K562 (cell line): Measurements from ENCODE around the gene LACC1. TPM values are rescaled to one million over a fixed set of nuclear protein-coding genes. Genes with fewer than 3 reads are reported as not detected.
A peak's percentile ranks its signal among the peaks of the same experiment; 100 is the strongest.

Experiments
- ATAC-seq: fragments of 200-7000 bp; cut with Tn5 transposase; 3 replicates; pipeline ENCODE4 v1.9.1; 2020; ENCODE audit warnings: moderate library complexity
- BruUV-seq: library from RNA; stranded (reverse); fragments of 400-500 nt; replicated peaks from 2 replicates; lab custom pipeline; 2021; lab: Mats Ljungman, UMichigan
- CTCF ChIA-PET: fragments of 300-600 bp; formaldehyde crosslinking; extraction: SDS; loops from one replicate; lab custom pipeline; 2021; ENCODE audit warnings: low intra/inter-chr PET ratio; lab: Yijun Ruan, JAX
- POLR2A ChIA-PET: fragments of 300-600, 350-650 bp; sonication (Branson Sonifier 250); formaldehyde crosslinking; extraction: SDS; loops from one replicate; lab custom pipeline; 2021; ENCODE audit warnings: antibody characterized with exemption, inconsistent platforms; lab: Yijun Ruan, JAX
- DNase-seq, 4 experiments: peaks; one replicate each; pipeline versions ENCODE4 v3.0.0 to v3.0.0-alpha.2; 2011 to 2018; ENCODE audit warnings: low spot score in 3 of 4, mixed read lengths in 3 of 4; ENCODE audit errors: extremely low read depth in 1 of 4
- FAIRE-seq: peaks from 2 replicates; lab custom pipeline; 2011; peaks lifted over from hg19 to GRCh38; lab: Jason Lieb, UNC
- H2AFZ ChIP-seq: 2 replicates; pipeline ENCODE4 v1.6.0; 2011; ENCODE audit warnings: low read depth, low read length, control low read depth, inconsistent platforms
- H3K27ac ChIP-seq: fragments of 200-600 bp; 3 replicates; pipeline ENCODE4 v1.8.0; 2011; ENCODE audit warnings: low read depth, mild to moderate bottlenecking, control low read depth, inconsistent platforms, low read length, moderate library complexity, mixed read lengths; ENCODE audit errors: extremely low read depth
- H3K27me3 ChIP-seq, 2 experiments: fragments of 300-600 bp in 1 of 2; 2 replicates in 1 of 2; 3 replicates in 1 of 2; pipeline versions ENCODE4 v1.6.0 to v1.8.0; 2011; ENCODE audit warnings: inconsistent platforms in 2 of 2, low read length in 2 of 2, mild to moderate bottlenecking in 1 of 2, mixed read lengths in 1 of 2, moderate library complexity in 1 of 2; ENCODE audit not compliant: control insufficient read depth in 2 of 2, insufficient read depth in 2 of 2
- H3K36me3 ChIP-seq: fragments of 300-600 bp; 3 replicates; pipeline ENCODE4 v1.8.0; 2011; ENCODE audit warnings: mild to moderate bottlenecking, low read length, inconsistent platforms; ENCODE audit not compliant: control insufficient read depth, insufficient read depth
- H3K4me1 ChIP-seq, 2 experiments: fragments of 200-600 bp in 1 of 2; replicated peaks in 1 of 2; 2 replicates in 1 of 2; 3 replicates in 1 of 2; pipeline versions ENCODE4 v1.5.1 to v1.8.0; 2011; ENCODE audit warnings: inconsistent platforms in 2 of 2, low read length in 2 of 2, mild to moderate bottlenecking in 1 of 2, mixed read lengths in 1 of 2, moderate library complexity in 1 of 2; ENCODE audit not compliant: control insufficient read depth in 2 of 2, insufficient read depth in 2 of 2
- H3K4me2 ChIP-seq: 2 replicates; pipeline ENCODE4 v1.6.1; 2011; ENCODE audit warnings: low read length, control low read depth, inconsistent platforms, mixed read lengths; ENCODE audit not compliant: insufficient read depth
- H3K4me3 ChIP-seq: fragments of 200-600 bp; sonication (generic), shearing (Covaris generic); 2 replicates; pipeline ENCODE4 v1.5.1; 2016; ENCODE audit warnings: control low read depth, inconsistent platforms
- H3K79me2 ChIP-seq: fragments of 200-600 bp; 3 replicates; pipeline ENCODE4 v1.8.0; 2011; ENCODE audit warnings: low read length, inconsistent platforms; ENCODE audit not compliant: control insufficient read depth, insufficient read depth
- H3K9ac ChIP-seq, 2 experiments: 2 replicates each; pipeline versions ENCODE4 v1.6.0 to v1.6.1; 2011; ENCODE audit warnings: low read depth in 2 of 2, low read length in 2 of 2, control low read depth in 1 of 2, inconsistent platforms in 1 of 2, mild to moderate bottlenecking in 1 of 2, mixed read lengths in 1 of 2; ENCODE audit not compliant: insufficient read depth in 1 of 2
- H3K9me1 ChIP-seq: one replicate; pipeline ENCODE4 v1.6.0; 2011; ENCODE audit warnings: inconsistent platforms, mild to moderate bottlenecking, low read length, moderate library complexity; ENCODE audit not compliant: control insufficient read depth, insufficient read depth
- H3K9me3 ChIP-seq: replicated peaks from 2 replicates; pipeline ENCODE4 v1.5.1; 2011; ENCODE audit warnings: low read depth, low read length, inconsistent platforms; ENCODE audit not compliant: control insufficient read depth, insufficient read depth
- H4K20me1 ChIP-seq: replicated peaks from 2 replicates; pipeline ENCODE4 v1.6.1; 2011; ENCODE audit warnings: low read length, inconsistent platforms, mixed read lengths; ENCODE audit not compliant: control insufficient read depth, insufficient read depth
- CHD1 ChIP-seq: fragments of 200-600 bp; sonication (generic); IDR thresholded peaks from one replicate; pipeline ENCODE4 v1.6.1; 2012; ENCODE audit warnings: mild to moderate bottlenecking, moderate library complexity, low read length, inconsistent platforms
- WGBS: fragments of 100-300 bp; shearing (Covaris generic); methylation state at CpG from one replicate; pipeline ENCODE4 v1.1.6; 2016; ENCODE audit warnings: low coverage, mixed read lengths; ENCODE audit not compliant: insufficient coverage; ENCODE audit errors: missing lambda C conversion rate; 5-methylcytosine and 5-hydroxymethylcytosine counted together
- in situ Hi-C: fragments of 300-500 bp; cut with MboI; formaldehyde crosslinking; loops from 4 replicates; pipeline ENCODE4 v1.15.0; 2018; ENCODE audit warnings: inconsistent platforms, mixed read lengths
- intact Hi-C: fragments of 100-400 bp; cut with micrococcal nuclease; formaldehyde crosslinking; loops from 2 replicates; pipeline ENCODE4 v1.14.2; 2022
- polyA plus RNA-seq, 8 experiments: library from polyadenylated mRNA; depleted of rRNA in 4 of 8; stranded (reverse) in 5 of 8; unstranded in 3 of 8; fragments of >200 nt; fragmentation: Nextera tagmentation in 2 of 8; fragmentation: Illumina TruSeq in 1 of 8; extraction: Ambion mirVana in 2 of 8; extraction: Trizol in 1 of 8; gene quantifications; 2 replicates each; pipeline versions ENCODE4 v1.2.1 to v1.2.3, GENCODE V29; 2011 to 2014; ENCODE audit warnings: inconsistent platforms in 1 of 8, missing spikeins in 1 of 8
- total RNA-seq, 7 experiments: library from RNA; depleted of rRNA in 6 of 7; stranded (reverse); fragments of >200 nt in 6 of 7; fragmentation: Illumina TruSeq in 2 of 7; extraction: Trizol in 2 of 7; gene quantifications; 2 replicates each; pipeline versions ENCODE4 v1.2.1 to v1.2.3, GENCODE V29; 2011 to 2021; ENCODE audit warnings: low replicate concordance in 1 of 7
- TF ChIP-seq, protein P1 (sequence below), 2 experiments: IDR thresholded peaks; 2 replicates each; pipeline ENCODE4 v1.6.1; 2011; ENCODE audit warnings: borderline replicate concordance in 1 of 2, control low read depth in 1 of 2, low read depth in 1 of 2, low read length in 1 of 2, mild to moderate bottlenecking in 1 of 2, mixed read lengths in 1 of 2, moderate library complexity in 1 of 2; ENCODE audit not compliant: insufficient read depth in 1 of 2, insufficient read length in 1 of 2, poor library complexity in 1 of 2, severe bottlenecking in 1 of 2; ENCODE audit errors: extremely low read depth in 1 of 2

LACC1 gene
- total and polyA plus RNA-seq, 9 of the 15 experiments (the other 6 are each of a cell fraction or from before 2014, with no cell fraction given) = 0.24 TPM; not detected in 8

DNA sequence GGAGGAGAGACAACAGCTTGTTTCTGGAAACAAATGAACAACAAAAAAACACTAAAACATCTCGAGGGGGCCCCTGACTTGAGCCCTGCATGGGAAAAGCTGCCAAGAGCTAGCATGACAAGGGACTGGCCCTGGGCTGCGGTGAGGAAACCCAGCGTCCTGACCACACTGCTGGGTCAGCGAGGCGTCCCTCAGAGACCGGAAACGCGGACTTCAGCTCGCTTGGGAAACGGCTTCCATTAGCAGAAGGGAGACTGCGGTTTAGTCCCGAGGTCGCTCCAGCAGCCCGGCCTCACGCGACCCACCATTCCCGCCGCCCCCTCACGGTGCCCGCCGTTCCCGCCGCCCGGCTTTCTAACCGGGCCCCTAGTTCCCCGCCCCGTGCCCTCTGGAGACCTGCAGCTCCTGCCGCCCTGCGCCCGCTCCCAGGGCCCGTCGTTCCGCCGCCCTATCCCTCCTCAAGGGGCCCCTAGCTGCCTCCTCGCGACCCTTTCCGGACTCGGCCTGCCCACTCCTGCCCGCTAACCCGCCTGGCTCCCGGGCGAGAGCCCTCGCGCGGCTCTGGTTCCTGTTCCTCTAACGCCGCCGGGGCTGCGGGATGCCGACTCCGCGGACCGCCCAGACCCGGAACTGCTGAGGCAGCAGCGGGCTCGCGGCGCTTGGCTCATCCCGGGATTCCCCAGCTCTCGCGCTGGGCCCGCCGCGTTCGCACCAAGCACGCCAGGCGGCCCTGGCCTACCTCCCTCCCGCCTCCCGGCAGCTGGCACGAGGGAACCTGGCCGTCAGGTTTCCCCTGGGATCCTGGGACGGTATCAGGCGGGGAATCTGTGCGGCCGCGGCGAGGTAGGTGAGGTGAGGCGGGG lies 581 bp upstream of the LACC1 start, which contains the start of gene CCDC122:
Gene CCDC122, minus strand, starts transcription at position 849 of the 863 bp plus-strand sequence. CDS start 10,364 bp downstream, outside the sequence.
- Histone ChIP-seq H2AFZ (no peak within 1 kb of the TSS), H3K9ac (no peak within 1 kb of the TSS), H3K36me3 (no peaks in the 10 kb centered on the region), H3K79me2 (no peaks in the 10 kb centered on the region), H3K27me3 (no peaks in the 10 kb centered on the region), H3K4me2 (no peak within 1 kb of the TSS), H3K4me3 (no peak within 1 kb of the TSS), H3K9me1 (no peaks in the 10 kb centered on the region), H4K20me1 (no peaks in the 10 kb centered on the region), H3K9me3 (no peaks in the 10 kb centered on the region), H3K4me1 (no peaks in the 10 kb centered on the region; a peak in 1 of 5 replicates), H3K27ac (no peak within 1 kb of the TSS)
- CTCF ChIA-PET = no interaction called here
- WGBS = 29% methylated on average over 29 of the region's 78 CpGs
- in situ Hi-C loops = no loop called here
- FAIRE-seq (no peak), DNase-seq (no peak), ATAC-seq (no peak)
- no TSS peak for BruUV-seq
- POLR2A ChIA-PET = no interaction called here
- TF ChIP-seq, protein P1, sequence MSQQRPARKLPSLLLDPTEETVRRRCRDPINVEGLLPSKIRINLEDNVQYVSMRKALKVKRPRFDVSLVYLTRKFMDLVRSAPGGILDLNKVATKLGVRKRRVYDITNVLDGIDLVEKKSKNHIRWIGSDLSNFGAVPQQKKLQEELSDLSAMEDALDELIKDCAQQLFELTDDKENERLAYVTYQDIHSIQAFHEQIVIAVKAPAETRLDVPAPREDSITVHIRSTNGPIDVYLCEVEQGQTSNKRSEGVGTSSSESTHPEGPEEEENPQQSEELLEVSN (IDR thresholded peaks at IDR 0.05; ENCODE audit: borderline replicate concordance in 1 of 2, extremely low read depth in 1 of 2, insufficient read depth in 1 of 2, insufficient read length in 1 of 2, low read depth in 1 of 2, low read length in 1 of 2, poor library complexity in 1 of 2, severe bottlenecking in 1 of 2) = peak in 1 of 2 experiments; percentile 55
- TF ChIP-seq CHD1 = no peak
- intact Hi-C loops = no loop called here
